IPS-15b (cell line): ENCODE results near the gene SAPCD1.

Experiments
- H3K27me3 ChIP-seq: one replicate; pipeline ENCODE4 v1.6.1; 2013; ENCODE audit warnings: low read length; ENCODE audit not compliant: control insufficient read depth, insufficient read depth
- H3K36me3 ChIP-seq: one replicate; pipeline ENCODE4 v1.6.1; 2013; ENCODE audit warnings: low read length; ENCODE audit not compliant: control insufficient read depth, insufficient read depth
- H3K4me1 ChIP-seq: one replicate; pipeline ENCODE4 v1.6.1; 2013; ENCODE audit warnings: mild to moderate bottlenecking, low read length; ENCODE audit not compliant: control insufficient read depth, insufficient read depth
- H3K4me3 ChIP-seq: one replicate; pipeline ENCODE4 v1.5.1; 2013; ENCODE audit warnings: low read depth, low read length
- H3K9ac ChIP-seq: one replicate; pipeline ENCODE4 v1.6.1; 2013; ENCODE audit warnings: low read depth, mild to moderate bottlenecking, low read length
- H3K9me3 ChIP-seq: one replicate; pipeline ENCODE4 v1.6.1; 2013; ENCODE audit warnings: mild to moderate bottlenecking, low read length; ENCODE audit not compliant: control insufficient read depth, insufficient read depth

The SAPCD1 gene

DNA sequence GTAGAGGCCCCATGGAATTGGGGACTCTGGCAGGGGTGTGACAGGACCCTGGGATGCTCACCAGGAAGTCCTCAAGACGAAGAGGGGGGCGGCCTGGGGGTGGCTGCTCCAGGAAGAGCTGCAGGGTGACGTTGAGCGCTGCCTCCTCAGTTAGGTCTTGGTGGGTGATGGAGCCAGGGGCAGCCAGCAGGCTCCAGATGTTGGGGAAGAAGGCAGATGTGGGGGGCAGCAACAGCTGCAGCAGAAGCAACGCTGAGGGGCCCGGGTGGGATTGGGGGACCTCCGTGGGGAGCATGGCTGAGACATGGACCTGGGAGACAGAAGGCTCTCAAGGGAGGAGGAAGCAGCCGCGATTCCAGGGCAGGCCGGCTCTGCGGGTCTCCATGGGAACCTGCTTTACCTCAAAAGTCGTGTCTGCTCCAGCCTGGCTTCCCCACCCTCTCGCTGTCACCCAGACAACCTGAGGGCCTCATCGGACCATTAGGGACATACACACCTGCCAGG lies 14.1 kb downstream of the SAPCD1 start:
- Histone ChIP-seq H3K4me3 (no peak overlapping the region), H3K9ac (no peak overlapping the region)

DNA sequence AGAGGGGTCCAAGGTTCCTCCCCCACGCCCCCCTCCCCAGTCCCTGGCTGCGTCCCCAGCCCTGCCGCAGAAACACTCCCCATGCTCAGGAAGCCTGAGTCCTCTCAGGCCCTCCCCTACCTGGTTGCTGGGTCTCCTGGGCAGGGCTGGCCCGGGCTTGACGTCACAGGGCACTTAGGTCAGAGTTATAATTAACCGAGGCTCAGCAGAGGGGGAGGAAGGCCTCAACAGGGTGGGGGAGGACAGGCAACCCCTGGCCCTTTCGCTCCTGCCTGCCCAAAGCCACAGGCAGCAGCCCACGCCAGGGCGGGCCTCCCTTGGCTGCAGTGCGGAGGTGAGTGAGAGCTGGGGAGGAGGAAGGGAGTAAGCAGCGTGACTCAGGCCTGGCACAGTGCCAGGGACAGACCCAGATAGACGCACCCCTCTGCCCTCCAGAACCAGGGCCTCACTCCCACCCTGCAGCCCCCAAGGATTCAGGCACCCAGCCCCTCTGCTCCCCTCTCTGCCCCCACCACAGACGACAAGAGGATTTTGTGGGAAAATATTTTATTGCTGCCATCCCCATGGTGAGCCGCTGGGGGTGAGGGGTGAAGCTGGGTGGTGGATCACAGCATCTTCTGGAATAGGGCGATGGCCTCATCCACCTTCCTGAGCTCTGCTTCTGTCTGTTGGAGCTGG lies 14.7 kb downstream of the SAPCD1 start, which contains the start of gene VWA7:
TSS of gene VWA7 (minus strand) at position 340 of the 678 bp plus-strand sequence. CDS start 549 bp downstream, outside the sequence.
- Histone ChIP-seq H3K4me1 (no peaks in the 10 kb centered on the region), H3K36me3 (peaks cover 38% of the 10 kb centered on the region), H3K4me3 (no peak within 1 kb of the TSS), H3K9ac (no peak within 1 kb of the TSS), H3K9me3 (no peaks in the 10 kb centered on the region), H3K27me3 (no peaks in the 10 kb centered on the region)

More for the DNA sequence above, 14.1 kb downstream of the SAPCD1 start:
- no peaks in the 10 kb centered on the region for H3K4me1 ChIP-seq
- peaks cover 33% of the 10 kb centered on the region for H3K36me3 ChIP-seq
- no peaks in the 10 kb centered on the region for H3K27me3 ChIP-seq
- no peaks in the 10 kb centered on the region for H3K9me3 ChIP-seq

DNA sequence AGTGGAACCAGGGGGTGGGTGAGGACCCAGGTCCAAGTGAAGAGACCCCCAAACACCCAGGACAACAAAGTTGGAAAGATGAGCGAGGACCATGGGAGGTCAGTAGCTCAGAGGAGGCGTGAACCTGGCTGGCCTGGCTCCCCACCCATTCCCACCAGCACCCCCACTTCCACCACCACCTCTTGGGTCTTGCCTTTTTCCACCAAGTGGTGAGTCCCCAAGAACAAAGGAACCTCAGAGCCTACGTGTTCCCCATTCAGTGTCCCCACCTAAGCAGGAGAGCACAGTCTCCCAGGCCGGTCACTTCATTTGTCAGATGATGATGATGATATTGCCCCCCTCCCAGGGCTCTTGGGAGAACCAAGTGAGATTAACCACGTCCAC lies 15.2 kb downstream of the SAPCD1 start:
- Histone ChIP-seq H3K4me3 (no peak overlapping the region), H3K36me3 (peaks cover 43% of the 10 kb centered on the region), H3K4me1 (no peaks in the 10 kb centered on the region), H3K9ac (no peak overlapping the region), H3K27me3 (no peaks in the 10 kb centered on the region), H3K9me3 (no peaks in the 10 kb centered on the region)

DNA sequence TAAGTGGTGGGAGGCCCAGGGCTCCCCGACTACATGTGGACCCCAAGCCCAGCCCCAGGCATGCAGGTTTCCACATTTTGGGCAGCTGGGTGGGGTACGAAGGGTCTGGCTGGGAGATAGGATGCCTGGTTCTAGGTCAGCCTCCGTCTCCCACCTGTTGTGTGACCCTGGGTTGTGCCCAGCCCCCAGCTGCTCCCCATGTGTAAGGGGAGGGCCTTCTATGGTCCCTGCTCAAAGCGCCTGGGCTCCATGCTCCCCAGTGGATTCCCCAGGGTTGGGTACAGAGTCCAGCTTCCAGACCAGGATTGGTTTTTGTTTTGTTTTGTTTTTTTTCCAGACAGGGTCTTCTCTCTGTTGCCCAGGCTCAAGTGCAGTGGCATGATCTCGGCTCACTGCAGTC lies 15.7 kb downstream of the SAPCD1 start:
- no peak overlapping the region for H3K9ac ChIP-seq
- peaks cover 48% of the 10 kb centered on the region for H3K36me3 ChIP-seq
- H3K27me3 ChIP-seq: no peaks in the 10 kb centered on the region
- no peak overlapping the region for H3K4me3 ChIP-seq
- no peaks in the 10 kb centered on the region for H3K4me1 ChIP-seq
- H3K9me3 ChIP-seq: no peaks in the 10 kb centered on the region

DNA sequence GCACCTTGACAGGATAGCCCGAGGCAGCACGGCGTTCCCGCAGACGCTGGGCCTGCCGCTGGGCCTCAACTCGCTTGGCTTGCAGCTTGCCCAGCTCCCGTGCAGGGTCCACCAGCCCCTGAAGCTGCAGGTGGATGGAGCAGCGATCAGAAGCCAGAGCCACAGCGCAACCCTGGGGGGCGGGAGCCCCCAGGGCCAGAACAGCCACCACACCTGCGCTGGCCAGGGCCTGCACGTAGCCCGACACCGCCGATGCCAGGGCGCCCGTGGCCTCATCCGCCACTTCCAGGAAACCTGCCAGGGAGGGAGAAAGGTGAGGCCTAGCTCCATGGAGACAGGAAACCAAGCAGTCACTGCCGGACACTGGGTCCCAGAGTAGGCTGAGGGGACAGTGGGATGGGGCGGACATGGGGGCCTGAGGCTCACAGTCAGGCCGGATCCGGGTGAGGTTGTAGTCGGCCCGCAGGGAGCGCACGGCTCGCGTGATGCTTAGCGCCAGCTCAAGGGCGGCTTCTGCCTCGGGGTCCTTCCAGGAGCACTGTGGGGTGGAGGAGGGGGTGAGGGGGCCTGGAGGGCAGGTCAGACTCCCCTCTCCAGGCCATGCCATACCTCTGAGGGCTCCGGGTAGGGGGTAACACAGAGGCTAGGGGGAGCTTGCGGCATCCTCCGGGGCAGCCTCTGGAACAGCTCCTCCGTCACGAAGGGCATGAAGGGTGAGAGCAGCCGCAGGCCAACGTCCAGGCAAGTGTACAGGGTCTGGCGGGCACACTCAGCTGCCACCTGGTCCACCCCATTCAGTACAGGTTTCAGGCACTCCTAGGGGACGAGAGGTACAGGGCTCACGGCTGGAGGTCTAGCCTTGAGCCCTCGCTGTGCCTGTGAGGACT lies 16.8 kb downstream of the SAPCD1 start:
- no peaks in the 10 kb centered on the region for H3K9me3 ChIP-seq
- H3K4me3 ChIP-seq: no peak overlapping the region
- no peaks in the 10 kb centered on the region for H3K4me1 ChIP-seq
- no peaks in the 10 kb centered on the region for H3K27me3 ChIP-seq
- H3K36me3 ChIP-seq: peaks cover 51% of the 10 kb centered on the region
- H3K9ac ChIP-seq: no peak overlapping the region

DNA sequence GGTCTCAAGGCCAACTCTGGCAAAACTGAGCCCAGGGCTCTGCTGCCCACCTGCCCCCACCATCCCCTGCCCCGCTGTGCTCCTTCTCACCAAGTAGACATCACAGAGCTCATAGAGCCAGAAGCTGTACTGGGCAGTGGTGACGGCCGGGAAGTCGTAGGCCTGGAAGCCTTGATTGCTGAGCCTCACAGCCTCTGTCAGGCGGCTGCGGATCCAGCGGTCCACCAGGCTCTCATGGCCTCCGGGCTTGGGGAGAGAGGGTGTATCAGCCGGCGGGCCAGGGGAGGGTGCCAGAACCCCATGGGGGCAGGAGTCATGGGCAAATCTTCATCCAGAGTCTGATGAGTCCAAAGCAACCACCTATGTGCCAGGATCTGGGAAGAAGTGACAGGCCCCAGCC lies 17.5 kb downstream of the SAPCD1 start:
- Histone ChIP-seq H3K27me3 (no peaks in the 10 kb centered on the region), H3K4me1 (no peaks in the 10 kb centered on the region), H3K9ac (no peak overlapping the region), H3K4me3 (no peak overlapping the region), H3K36me3 (peaks cover 58% of the 10 kb centered on the region), H3K9me3 (no peaks in the 10 kb centered on the region)

DNA sequence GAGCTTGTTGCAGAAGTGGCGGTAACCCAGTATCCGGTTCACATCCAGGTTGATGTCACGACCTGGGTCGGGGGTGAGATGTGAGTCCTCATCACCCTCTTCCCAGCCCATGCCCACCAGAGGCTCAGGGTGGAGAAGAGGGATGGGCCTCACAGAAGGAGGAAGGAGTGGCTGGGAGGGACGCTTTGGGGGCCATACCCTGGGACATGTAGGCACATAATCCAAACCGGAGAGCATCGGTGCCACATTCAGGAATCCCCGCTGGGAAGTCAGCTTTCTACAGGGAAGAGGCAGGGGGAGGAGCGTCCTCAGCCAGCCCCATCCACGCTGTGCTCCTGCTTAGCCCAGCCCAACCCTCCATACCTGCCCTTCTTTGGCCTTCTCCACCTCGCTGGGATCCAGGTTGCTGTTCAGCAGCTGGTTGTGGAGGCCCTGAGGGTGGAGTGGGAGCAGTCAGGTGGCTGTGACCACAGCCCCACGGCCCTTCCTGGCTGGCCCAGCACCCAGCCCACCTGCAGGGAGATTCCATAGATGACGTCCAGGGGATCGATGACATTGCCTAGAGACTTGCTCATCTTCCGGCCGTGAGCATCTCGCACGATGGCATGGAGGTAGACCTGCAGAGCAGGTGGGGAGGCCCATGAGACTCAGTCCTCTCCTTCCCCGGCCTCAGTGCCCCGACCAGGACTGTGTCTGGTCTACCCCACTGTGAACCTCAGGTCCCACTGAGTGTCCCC lies 18.2 kb downstream of the SAPCD1 start:
- H3K36me3 ChIP-seq: peaks cover 65% of the 10 kb centered on the region
- H3K9me3 ChIP-seq: no peaks in the 10 kb centered on the region

DNA sequence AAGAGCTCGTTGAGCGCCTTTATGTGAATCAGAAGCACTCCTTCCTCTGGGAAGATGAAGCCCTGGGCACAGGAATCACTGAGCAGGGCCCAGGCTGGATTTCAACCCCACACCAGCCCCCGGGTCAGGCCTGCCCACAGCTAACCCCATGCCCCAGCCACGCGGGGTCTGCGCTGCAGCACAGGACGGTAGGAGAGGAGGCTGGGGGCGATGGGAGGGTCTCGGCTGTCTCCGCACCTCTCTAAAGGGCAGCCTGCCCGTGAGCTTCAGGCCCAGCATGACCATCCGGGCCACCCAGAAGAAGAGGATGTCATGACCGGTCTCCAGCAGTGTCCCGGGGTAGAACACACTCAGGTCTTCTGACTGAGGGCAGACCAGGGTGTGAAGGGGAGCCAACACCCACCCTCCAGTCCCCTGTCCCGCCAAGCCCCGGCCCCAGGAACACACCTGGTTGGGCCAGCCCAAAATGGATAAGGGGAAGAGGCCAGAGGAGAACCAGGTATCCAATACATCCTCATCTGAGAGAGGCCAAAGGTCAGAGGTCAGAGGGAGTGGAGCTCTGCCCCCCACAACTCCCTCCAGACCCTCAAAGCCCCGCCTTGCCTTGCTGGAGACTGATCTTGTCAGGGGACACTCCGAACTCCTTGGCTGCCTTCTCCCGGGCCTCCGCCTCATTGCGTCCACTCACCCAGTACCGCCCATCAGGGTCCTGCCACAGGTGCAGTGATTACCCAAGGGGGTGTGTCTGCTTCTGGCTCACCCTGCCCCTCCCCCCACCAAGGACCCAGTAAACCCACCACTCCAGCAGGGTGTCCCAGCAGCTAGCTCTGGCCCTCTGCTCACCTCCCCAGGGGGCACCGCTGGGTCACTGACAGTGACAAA lies 19.0 kb downstream of the SAPCD1 start:
- Histone ChIP-seq H3K36me3 (peaks cover 65% of the 10 kb centered on the region), H3K9ac (no peak overlapping the region), H3K27me3 (no peaks in the 10 kb centered on the region)

More for the DNA sequence above, 18.2 kb downstream of the SAPCD1 start:
- Histone ChIP-seq H3K27me3 (no peaks in the 10 kb centered on the region), H3K4me1 (no peaks in the 10 kb centered on the region), H3K9ac (no peak overlapping the region), H3K4me3 (no peak overlapping the region)

DNA sequence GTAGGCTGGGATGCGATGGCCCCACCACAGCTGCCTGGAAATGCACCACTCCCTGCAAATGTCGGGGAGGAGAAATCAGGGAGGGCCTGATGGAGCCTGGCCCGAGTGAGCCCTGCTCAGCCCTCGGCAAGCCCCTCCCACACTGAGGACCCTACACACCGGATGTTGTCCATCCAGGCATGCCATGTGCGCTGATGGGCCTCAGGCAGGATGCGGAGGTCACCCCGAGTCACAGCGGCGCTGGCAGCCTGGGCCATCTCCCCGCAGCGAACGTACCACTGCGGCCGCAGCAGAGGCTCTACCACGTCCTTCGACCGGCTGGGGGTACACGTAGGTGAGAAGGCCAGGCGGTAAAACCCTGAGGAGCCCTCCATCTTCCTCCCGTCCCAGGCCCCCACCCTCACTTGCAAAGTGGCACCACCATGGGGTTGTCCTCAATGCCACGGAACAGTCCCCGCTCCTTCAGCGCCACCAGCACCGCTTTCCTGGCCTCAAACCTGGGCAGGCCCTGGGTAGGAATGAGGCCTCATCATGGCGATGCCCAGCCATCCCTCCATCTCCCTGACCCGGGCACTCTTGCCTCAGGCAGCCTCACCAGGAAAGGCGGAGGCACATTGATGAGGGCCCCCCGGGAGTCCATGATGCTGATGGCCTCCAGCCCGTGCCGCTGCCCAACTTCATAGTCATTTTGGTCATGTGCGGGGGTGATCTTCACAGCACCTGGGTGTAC lies 19.8 kb downstream of the SAPCD1 start:
- Histone ChIP-seq H3K9me3 (no peaks in the 10 kb centered on the region), H3K4me1 (no peaks in the 10 kb centered on the region), H3K9ac (no peak overlapping the region), H3K4me3 (no peak overlapping the region), H3K36me3 (peaks cover 65% of the 10 kb centered on the region), H3K27me3 (no peaks in the 10 kb centered on the region)

More for the DNA sequence above, 19.0 kb downstream of the SAPCD1 start:
- Histone ChIP-seq H3K4me1 (no peaks in the 10 kb centered on the region), H3K9me3 (no peaks in the 10 kb centered on the region), H3K4me3 (no peak overlapping the region)

- Histone ChIP-seq H3K4me1 (no peaks in the 10 kb centered on the region), H3K9ac (no peak overlapping the region), H3K9me3 (no peaks in the 10 kb centered on the region), H3K4me3 (no peak overlapping the region), H3K27me3 (no peaks in the 10 kb centered on the region), H3K36me3 (peaks cover 53% of the 10 kb centered on the region)
These were observed 21.9 kb downstream of the SAPCD1 start for GRCh38 chr6:31784098-31784925.
